Adipose tissue (tissue), 3 donors: ENCODE data around the gene AOAH. TPM values are rescaled to one million over a fixed set of nuclear protein-coding genes. Genes with fewer than 3 reads are reported as not detected.
"Not testable (repeated sequence)": the region's sequence is repeated elsewhere in the genome, so short reads cannot be mapped to it uniquely, and the experiment has no call there.

Experiments
- H3K27ac ChIP-seq: one replicate; pipeline ENCODE4 v1.5.1; 2013; ENCODE audit warnings: low read depth, low read length
- WGBS, 3 donors: extraction: QIAGEN DNeasy Blood & Tissue Kit; methylation state at CpG; one replicate each; pipeline ENCODE4 v1.1.7; 2013; 5-methylcytosine and 5-hydroxymethylcytosine counted together
- polyA plus RNA-seq, 3 donors: library from polyadenylated mRNA; stranded (reverse); fragments of 200-250 nt; gene quantifications; one replicate each; pipeline ENCODE4 v1.2.3, GENCODE V29; 2013
- donor health status: healthy with polysubstance abuse.
- donor health status: Bipolar disorder and iron deficiency.
- donor health status: healthy.

Gene AOAH
- polyA plus RNA-seq, 3 donors, result 1.3 to 12.6 (median 5.2) TPM

- 81 to 86% (median 85%) methylated on average over 1 of the region's 1 CpG for WGBS, 3 donors
Measured at GRCh38 chr7:36711256-36711655, 13.0 kb downstream of the AOAH start.

GRCh38 chr7:36710186-36710791 is 14.0 kb downstream of the AOAH start:
- WGBS, 3 donors, result 26 to 69% (median 57%) methylated on average over 3 of the region's 3 CpGs

More at GRCh38 chr7:36711256-36711655, 13.0 kb downstream of the AOAH start:
- H3K27ac ChIP-seq, result no peak overlapping the region

GRCh38 chr7:36708767-36709166 is 15.5 kb downstream of the AOAH start:
- 75 to 87% (median 80%) methylated on average over 5 of the region's 5 CpGs for WGBS, 3 donors
- H3K27ac ChIP-seq, result no peak overlapping the region

More at GRCh38 chr7:36710186-36710791, 14.0 kb downstream of the AOAH start:
- H3K27ac ChIP-seq, result no peak overlapping the region

GRCh38 chr7:36707898-36708297 is 16.4 kb downstream of the AOAH start:
- no peak overlapping the region for H3K27ac ChIP-seq
- WGBS, 3 donors, result 70 to 84% (median 71%) methylated on average over 4 of the region's 4 CpGs

GRCh38 chr7:36707465-36707864 is 16.8 kb downstream of the AOAH start:
- WGBS, 3 donors, result 80 to 98% (median 92%) methylated on average over 3 of the region's 3 CpGs
- H3K27ac ChIP-seq, result no peak overlapping the region

GRCh38 chr7:36703860-36704259 is 20.4 kb downstream of the AOAH start:
- H3K27ac ChIP-seq, result not testable (repeated sequence)
- WGBS, 3 donors, result 94 to 98% (median 97%) methylated on average over 5 of the region's 5 CpGs

GRCh38 chr7:36692456-36692855 is 31.8 kb downstream of the AOAH start:
- H3K27ac ChIP-seq, result no peak overlapping the region
- WGBS, 3 donors, result 68 to 76% (median 73%) methylated on average over 5 of the region's 5 CpGs

GRCh38 chr7:36691983-36692382 is 32.3 kb downstream of the AOAH start:
- H3K27ac ChIP-seq, result no peak overlapping the region
- WGBS, 3 donors, result 66 to 93% (median 73%) methylated on average over 4 of the region's 4 CpGs

- WGBS, 3 donors, result 47 to 72% (median 48%) methylated on average over 6 of the region's 6 CpGs
- no peak overlapping the region for H3K27ac ChIP-seq
Measured at GRCh38 chr7:36690514-36691187, 33.6 kb downstream of the AOAH start.

GRCh38 chr7:36690041-36690440 is 34.3 kb downstream of the AOAH start:
- H3K27ac ChIP-seq, result no peak overlapping the region
- 75 to 85% (median 81%) methylated on average over 4 of the region's 4 CpGs for WGBS, 3 donors

GRCh38 chr7:36686499-36686898 is 37.8 kb downstream of the AOAH start:
- 68 to 94% (median 77%) methylated on average over 5 of the region's 5 CpGs for WGBS, 3 donors
- H3K27ac ChIP-seq, result no peak overlapping the region

GRCh38 chr7:36684954-36685353 is 39.3 kb downstream of the AOAH start:
- H3K27ac ChIP-seq, result no peak overlapping the region
- 28 to 79% (median 75%) methylated on average over 3 of the region's 3 CpGs for WGBS, 3 donors

- 86 to 94% (median 89%) methylated on average over 4 of the region's 4 CpGs for WGBS, 3 donors
- no peak overlapping the region for H3K27ac ChIP-seq
Measured at GRCh38 chr7:36683695-36684357, 40.5 kb downstream of the AOAH start.

- WGBS, 3 donors, result 87 to 95% (median 88%) methylated on average over 1 of the region's 1 CpG
- H3K27ac ChIP-seq, result no peak overlapping the region
Measured at GRCh38 chr7:36683111-36683510, 41.2 kb downstream of the AOAH start.

- whole genome bisulfite sequencing, 3 donors, result 69 to 79% (median 74%) methylated on average over 2 of the region's 2 CpGs
- H3K27ac ChIP-seq, result no peak overlapping the region
Measured at GRCh38 chr7:36682102-36682501, 42.2 kb downstream of the AOAH start.

- 70 to 89% (median 88%) methylated on average over 2 of the region's 2 CpGs for WGBS, 3 donors
- no peak overlapping the region for H3K27ac ChIP-seq
Measured at GRCh38 chr7:36677769-36678437, 46.4 kb downstream of the AOAH start.

- no peak overlapping the region for H3K27ac ChIP-seq
- WGBS, 3 donors, result 94 to 95% (median 94%) methylated on average over 6 of the region's 6 CpGs
Measured at GRCh38 chr7:36673703-36674102, 50.6 kb downstream of the AOAH start.

- 80 to 88% (median 87%) methylated on average over 6 of the region's 6 CpGs for WGBS, 3 donors
- no peak overlapping the region for H3K27ac ChIP-seq
Measured at GRCh38 chr7:36671432-36671829, 52.9 kb downstream of the AOAH start.
